ENCODE data around the gene CAMK2A.

Gene CAMK2A

GRCh38 chr5:150218693-150219035, 70.9 kb downstream of the CAMK2A start:
- TF ChIP-seq SIN3A (IDR thresholded peaks at IDR 0.05; ENCODE audit: borderline replicate concordance, insufficient read depth, low read length) (no peak), REST (IDR thresholded peaks at IDR 0.05; ENCODE audit: insufficient read depth in 1 of 2, low read depth in 2 of 2, low read length in 2 of 2) (no peak), POLR2AphosphoS5 (IDR thresholded peaks at IDR 0.05; ENCODE audit: low read depth, low read length) (no peak), FOXP2 (optimal IDR thresholded peaks at IDR 0.05; ENCODE audit: borderline replicate concordance, extremely low read depth, extremely low read length, insufficient read depth) (no peak), TAF1 (IDR thresholded peaks at IDR 0.05; ENCODE audit: borderline replicate concordance, insufficient read depth, low read length) (no peak)

- TF ChIP-seq FOXP2 (optimal IDR thresholded peaks at IDR 0.05; ENCODE audit: borderline replicate concordance, extremely low read depth, extremely low read length, insufficient read depth), result no peak
- TF ChIP-seq POLR2AphosphoS5 (IDR thresholded peaks at IDR 0.05; ENCODE audit: low read depth, low read length), result no peak
- no peak for TF ChIP-seq REST (IDR thresholded peaks at IDR 0.05; ENCODE audit: insufficient read depth in 1 of 2, low read depth in 2 of 2, low read length in 2 of 2)
- no peak for TF ChIP-seq SIN3A (IDR thresholded peaks at IDR 0.05; ENCODE audit: borderline replicate concordance, insufficient read depth, low read length)
- no peak for TF ChIP-seq TAF1 (IDR thresholded peaks at IDR 0.05; ENCODE audit: borderline replicate concordance, insufficient read depth, low read length)
These were observed 71.5 kb downstream of the CAMK2A start for GRCh38 chr5:150217873-150218692.

GRCh38 chr5:150217038-150217437, 72.5 kb downstream of the CAMK2A start:
- TF ChIP-seq REST (IDR thresholded peaks at IDR 0.05; ENCODE audit: insufficient read depth in 1 of 2, low read depth in 2 of 2, low read length in 2 of 2) (no peak), TAF1 (IDR thresholded peaks at IDR 0.05; ENCODE audit: borderline replicate concordance, insufficient read depth, low read length) (no peak), POLR2AphosphoS5 (IDR thresholded peaks at IDR 0.05; ENCODE audit: low read depth, low read length) (no peak), SIN3A (IDR thresholded peaks at IDR 0.05; ENCODE audit: borderline replicate concordance, insufficient read depth, low read length) (no peak), FOXP2 (optimal IDR thresholded peaks at IDR 0.05; ENCODE audit: borderline replicate concordance, extremely low read depth, extremely low read length, insufficient read depth) (no peak)

- no peak for TF ChIP-seq REST (IDR thresholded peaks at IDR 0.05; ENCODE audit: insufficient read depth in 1 of 2, low read depth in 2 of 2, low read length in 2 of 2)
- no peak for TF ChIP-seq FOXP2 (optimal IDR thresholded peaks at IDR 0.05; ENCODE audit: borderline replicate concordance, extremely low read depth, extremely low read length, insufficient read depth)
- no peak for TF ChIP-seq TAF1 (IDR thresholded peaks at IDR 0.05; ENCODE audit: borderline replicate concordance, insufficient read depth, low read length)
- no peak for TF ChIP-seq SIN3A (IDR thresholded peaks at IDR 0.05; ENCODE audit: borderline replicate concordance, insufficient read depth, low read length)
- no peak for TF ChIP-seq POLR2AphosphoS5 (IDR thresholded peaks at IDR 0.05; ENCODE audit: low read depth, low read length)
These were observed 73.3 kb downstream of the CAMK2A start for GRCh38 chr5:150215979-150216944.

Measured in PFSK-1 (cell line).